Muscle of arm (tissue), 12 donors: ENCODE data around the gene FBN3. TPM values are rescaled to one million over a fixed set of nuclear protein-coding genes. Genes with fewer than 3 reads are reported as not detected.

Experiments used
- DNase-seq: peaks from one replicate; pipeline ENCODE4 v3.0.0-alpha.2; 2013
- polyA plus RNA-seq, 12 donors: library from polyadenylated mRNA; unstranded; fragments of 120-200 nt; gene quantifications; one replicate each; pipeline ENCODE4 v1.2.1, GENCODE V29; 2013; ENCODE audit not compliant: insufficient read length in 12 of 12

FBN3 gene
- polyA plus RNA-seq, 12 donors: 5.6 to 41.5 (median 11.5) TPM; not detected in 1

DNA sequence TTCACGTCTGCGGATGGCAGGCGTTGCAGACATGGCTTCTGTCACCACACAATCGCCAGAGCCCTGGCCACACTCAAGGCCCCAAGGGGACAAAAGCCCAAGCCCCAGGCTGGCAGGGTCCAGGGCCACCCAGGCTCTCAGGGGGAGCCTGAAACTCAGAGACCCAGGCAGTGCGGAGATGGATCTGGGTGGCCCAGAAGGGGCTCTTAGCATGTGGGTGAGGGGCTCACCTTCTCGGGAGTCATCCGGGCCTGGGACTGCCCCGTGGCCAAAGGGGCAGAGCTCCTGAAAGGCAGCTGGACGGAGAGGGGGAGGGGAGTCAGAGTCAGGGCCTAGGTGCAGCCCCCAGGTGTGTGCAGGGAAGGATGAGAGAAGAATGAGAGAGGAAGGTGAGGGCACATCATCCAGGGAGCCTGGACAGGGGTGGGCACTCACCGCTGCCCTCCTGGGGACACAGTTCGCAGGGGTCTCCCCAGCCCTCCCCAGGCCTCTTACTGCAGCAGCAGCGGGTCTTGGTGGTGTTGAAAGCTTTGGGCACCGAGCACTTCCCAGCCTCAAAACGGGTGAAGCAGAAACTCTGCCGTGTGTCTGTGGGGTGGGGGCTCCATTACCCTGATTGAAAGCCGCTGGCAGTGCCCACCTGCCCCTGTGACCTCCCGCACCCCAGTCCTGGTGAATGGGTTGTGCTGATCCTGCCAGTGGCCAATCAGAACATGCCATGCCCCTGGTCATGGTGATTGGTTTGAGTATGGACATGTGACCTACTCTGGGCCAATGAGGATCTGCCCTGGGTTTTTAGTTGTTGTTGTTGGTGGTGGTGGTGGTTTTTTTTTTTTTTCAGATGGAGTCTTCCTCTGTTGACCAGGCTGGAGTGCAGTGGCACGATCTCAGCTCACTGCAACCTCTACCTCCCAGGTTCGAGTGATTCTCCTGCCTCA, 59.5 kb downstream of the FBN3 start:
- no peak for DNase-seq

GRCh38 chr19:8088752-8089663, 60.4 kb downstream of the FBN3 start:
- no peak for DNase-seq

GRCh38 chr19:8087876-8088275, 61.5 kb downstream of the FBN3 start:
- no peak for DNase-seq

GRCh38 chr19:8086849-8087248, 62.5 kb downstream of the FBN3 start:
- no peak for DNase-seq

- no peak for DNase-seq
These were observed 63.6 kb downstream of the FBN3 start for GRCh38 chr19:8085598-8086408.

- no peak for DNase-seq
These were observed 65.2 kb downstream of the FBN3 start for GRCh38 chr19:8084152-8084551.

GRCh38 chr19:8083141-8083540, 66.3 kb downstream of the FBN3 start:
- no peak for DNase-seq

DNA sequence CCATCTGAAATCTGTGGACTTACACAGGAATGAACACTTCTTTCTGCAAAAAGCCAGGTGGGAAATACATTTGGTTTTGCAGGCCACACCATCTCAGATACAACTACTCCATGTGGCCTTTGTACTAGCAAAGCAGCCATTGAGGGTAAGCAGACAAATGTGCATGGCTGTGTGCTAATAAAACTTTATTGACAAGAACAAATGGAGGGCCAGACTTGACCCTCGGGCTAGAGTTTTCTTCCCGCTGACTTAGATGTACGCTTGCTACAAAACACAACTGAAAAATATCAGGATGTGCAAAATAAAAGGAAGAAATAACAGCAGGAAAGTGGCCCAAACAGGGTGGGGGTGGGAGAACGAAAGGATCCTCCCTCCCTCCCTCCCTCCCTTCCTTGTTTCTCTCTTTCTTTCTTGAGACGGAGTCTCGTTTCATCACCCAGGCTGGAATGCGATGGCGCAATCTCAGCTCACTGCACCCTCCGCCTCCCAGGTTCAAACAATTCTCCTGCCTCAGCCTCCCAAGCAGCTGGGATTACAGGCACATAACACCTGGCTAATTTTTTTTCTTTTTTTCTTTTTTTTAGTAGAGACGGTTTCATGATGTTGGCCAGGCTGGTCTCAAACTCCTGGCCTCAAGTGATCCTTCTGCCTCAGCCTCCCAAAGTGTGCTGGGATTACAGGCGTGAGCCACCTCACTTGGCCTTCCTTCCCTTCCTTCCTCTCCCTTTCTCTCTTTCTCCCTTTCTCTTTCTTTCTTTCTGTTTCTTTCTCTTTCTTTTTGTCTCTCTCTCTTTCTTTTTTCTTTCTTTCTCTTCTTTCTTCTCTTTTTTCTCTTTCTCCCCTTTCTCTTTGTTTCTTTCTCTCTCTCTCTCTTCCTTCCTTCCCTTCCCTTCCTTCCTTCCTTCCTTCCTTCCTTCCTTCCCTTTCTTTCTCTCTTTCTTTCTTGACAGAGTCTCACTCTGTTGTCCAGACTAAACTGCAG, 67.5 kb downstream of the FBN3 start:
- no peak for DNase-seq

GRCh38 chr19:8080832-8081231, 68.6 kb downstream of the FBN3 start:
- no peak for DNase-seq

- DNase-seq: no peak
These were observed 69.4 kb downstream of the FBN3 start for GRCh38 chr19:8079988-8080387.

- no peak for DNase-seq
These were observed 74.0 kb downstream of the FBN3 start for GRCh38 chr19:8075158-8076074.

- DNase-seq: no peak
These were observed 74.9 kb downstream of the FBN3 start for GRCh38 chr19:8074501-8074900.

- DNase-seq: no peak
These were observed 77.5 kb downstream of the FBN3 start for GRCh38 chr19:8071912-8072311.

DNA sequence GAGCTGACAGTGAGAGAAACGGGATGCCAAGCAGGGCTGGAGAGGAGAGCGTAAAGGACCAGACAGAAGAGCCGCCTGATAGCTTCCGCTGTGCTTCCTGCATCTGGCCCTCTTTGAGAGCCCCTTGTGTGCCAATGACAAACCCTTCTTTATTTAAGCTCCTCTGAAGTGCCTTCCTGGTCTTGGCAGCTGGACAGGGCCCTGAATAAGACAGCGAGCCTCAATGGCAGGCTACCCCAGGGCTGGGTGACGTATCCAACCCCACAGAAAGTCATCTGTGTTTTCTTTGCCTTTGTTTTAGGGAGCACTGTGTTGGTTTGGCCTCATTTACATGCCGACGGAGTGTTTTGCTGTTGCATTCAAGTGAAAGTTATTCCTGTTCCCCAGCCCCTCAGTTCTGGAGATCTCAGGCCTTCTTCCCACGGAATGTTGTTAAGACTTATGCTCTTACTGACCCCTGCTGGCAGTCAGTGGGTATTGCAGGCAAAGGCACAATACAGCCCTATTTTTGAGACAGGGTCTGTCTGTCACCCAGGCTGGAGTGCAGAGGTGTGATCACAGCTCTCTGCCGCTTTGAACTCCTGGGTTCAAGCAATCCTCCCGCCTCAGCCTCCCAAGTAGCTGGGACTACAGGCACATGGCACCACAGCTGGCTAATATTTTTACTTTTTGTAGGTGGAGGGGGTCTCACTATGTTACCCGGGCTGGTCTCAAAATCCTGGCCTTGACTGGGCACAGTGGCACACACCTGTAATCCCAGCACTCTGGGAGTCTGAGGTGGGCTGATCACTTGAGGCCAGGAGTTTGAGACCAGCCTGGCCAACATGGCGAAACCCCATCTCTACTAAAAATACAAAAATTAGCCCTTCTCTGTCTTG, 80.1 kb downstream of the FBN3 start:
- no peak for DNase-seq

DNA sequence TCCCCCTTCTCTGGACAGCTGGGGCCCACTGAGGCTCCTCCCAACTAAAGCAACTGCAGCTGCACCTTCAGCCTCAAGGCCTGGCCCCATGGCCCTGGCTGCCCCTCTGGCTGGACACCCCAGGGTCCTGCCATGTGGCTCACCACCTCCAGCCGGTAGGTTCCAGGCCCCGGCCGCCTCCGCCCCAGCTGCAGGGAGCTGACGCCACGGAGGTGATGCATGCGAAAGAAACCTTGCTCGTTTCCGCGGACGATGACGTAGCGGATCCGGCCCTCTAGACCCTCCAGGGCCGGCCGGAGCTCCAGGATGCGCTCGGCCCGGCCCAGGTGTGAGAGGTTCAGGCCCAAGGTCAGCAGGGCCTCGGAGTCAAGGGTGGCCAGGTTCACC, 83.5 kb downstream of the FBN3 start:
- DNase-seq: no peak

DNA sequence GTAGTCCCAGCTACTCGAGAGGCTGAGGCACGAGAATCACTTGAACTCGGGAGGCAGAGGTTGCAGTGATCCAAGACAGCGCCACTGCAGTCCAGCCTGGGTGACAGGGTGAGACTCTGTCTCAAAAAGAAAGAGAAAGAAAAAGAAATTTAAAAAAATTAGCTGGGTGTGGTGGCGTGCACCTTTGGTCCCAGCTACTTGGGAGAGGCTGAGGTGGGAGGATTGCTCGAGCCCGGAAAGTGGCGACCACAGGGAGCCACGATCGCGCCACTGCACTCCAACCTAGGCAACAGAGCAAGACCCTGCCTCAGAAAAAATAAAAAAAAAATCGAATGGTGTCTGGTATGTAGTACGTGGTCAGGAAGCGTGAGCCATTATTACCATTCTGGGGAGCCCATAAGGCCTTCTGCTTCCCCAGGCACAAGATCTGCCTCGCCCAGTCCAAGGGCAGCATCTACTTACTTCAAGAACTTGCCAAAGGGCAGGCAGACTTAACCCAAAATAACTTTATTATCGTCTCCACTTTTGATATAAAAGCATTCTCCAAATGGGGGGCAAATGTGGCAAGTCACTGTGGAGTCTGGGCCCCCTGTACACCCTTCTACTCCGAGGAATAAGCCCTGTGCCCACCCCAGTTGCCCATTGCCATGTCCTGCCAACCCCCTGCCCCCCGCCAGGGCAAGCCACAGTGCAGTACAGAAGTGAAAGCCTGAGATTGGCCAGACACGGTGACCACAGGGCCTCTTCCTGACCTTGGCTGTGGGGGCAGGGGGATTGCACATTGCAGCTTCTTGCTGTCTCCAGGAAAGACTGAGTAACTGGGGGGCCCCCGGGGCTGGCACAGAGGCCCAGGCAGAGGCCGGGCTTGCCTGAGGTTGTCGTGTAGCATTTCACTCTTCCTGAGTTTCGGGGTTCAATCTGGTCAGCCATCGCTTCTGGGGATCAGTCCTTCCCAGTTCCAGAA, 84.2 kb downstream of the FBN3 start:
- no peak for DNase-seq
